Mammary epithelial cell (primary cell): ENCODE results near the gene RTF1.

Experiments
- CTCF ChIP-seq, 2 donors: IDR thresholded peaks in 1 of 2; conservative IDR thresholded peaks in 1 of 2; 2 replicates each; pipeline ENCODE4 v1.5.1; 2011 to 2012; ENCODE audit warnings: inconsistent platforms in 2 of 2, low read length in 2 of 2, mild to moderate bottlenecking in 2 of 2, control low read depth in 1 of 2, low read depth in 1 of 2; ENCODE audit not compliant: insufficient read depth in 1 of 2; ENCODE audit errors: extremely low read depth in 1 of 2
- EZH2 ChIP-seq: IDR thresholded peaks from 2 replicates; pipeline ENCODE4 v1.6.1; 2012; ENCODE audit warnings: low read length, inconsistent platforms, borderline replicate concordance

GRCh38 chr15:41503669-41504010 lies 86.7 kb downstream of the RTF1 start:
- no peak for TF ChIP-seq CTCF (conservative IDR thresholded peaks at IDR 0.05 in 1 of 2, IDR thresholded peaks at IDR 0.05 in 1 of 2; ENCODE audit: extremely low read depth in 1 of 2, insufficient read depth in 1 of 2, low read depth in 1 of 2, low read length in 2 of 2)
- no peak for TF ChIP-seq EZH2
